ENCODE measurements around the gene PCGF3. TPM values are rescaled to one million over a fixed set of nuclear protein-coding genes. Genes with fewer than 3 reads are reported as not detected.

PCGF3 gene
- total RNA-seq, 3 donors from 2014 or later, result 45.5 to 66.9 (median 56.7) TPM

- intact Hi-C loops (cut with DNase I, micrococcal nuclease), result no loop called here
- no peaks in the 10 kb centered on the region for H3K4me1 ChIP-seq (ENCODE audit: low read depth)
- no peak for ATAC-seq
- peak in 1 of 3 donors; percentile 44 for DNase-seq
- TF ChIP-seq CTCF (IDR thresholded peaks at IDR 0.05), result no peak
- no peaks in the 10 kb centered on the region for H3K9me3 ChIP-seq
- no peaks in the 10 kb centered on the region for H3K36me3 ChIP-seq (ENCODE audit: low read depth)
- no peak overlapping the region for H3K4me3 ChIP-seq
Measured at GRCh38 chr4:763191-763810, 57.7 kb downstream of the PCGF3 start.

- no peaks in the 10 kb centered on the region for H3K36me3 ChIP-seq (ENCODE audit: low read depth)
- no peak overlapping the region for H3K4me3 ChIP-seq
- no peaks in the 10 kb centered on the region for H3K9me3 ChIP-seq
- ATAC-seq, result no peak
- peak in 1 of 3 donors; percentile 48 for DNase-seq
- intact Hi-C loops (cut with DNase I, micrococcal nuclease), result no loop called here
- TF ChIP-seq CTCF (IDR thresholded peaks at IDR 0.05), result no peak
- H3K4me1 ChIP-seq (ENCODE audit: low read depth), result no peaks in the 10 kb centered on the region
Measured at GRCh38 chr4:763922-764321, 58.3 kb downstream of the PCGF3 start.

GRCh38 chr4:764405-765169, 59.0 kb downstream of the PCGF3 start:
- peak; percentile 7 for ATAC-seq
- H3K36me3 ChIP-seq (ENCODE audit: low read depth), result no peaks in the 10 kb centered on the region
- H3K4me1 ChIP-seq (ENCODE audit: low read depth), result no peaks in the 10 kb centered on the region
- no peak for TF ChIP-seq CTCF (IDR thresholded peaks at IDR 0.05)
- no peak overlapping the region for H3K4me3 ChIP-seq
- DNase-seq, result peak in 1 of 3 donors; percentile 38
- intact Hi-C loops (cut with DNase I, micrococcal nuclease), result no loop called here
- no peaks in the 10 kb centered on the region for H3K9me3 ChIP-seq

- intact Hi-C loops (cut with DNase I, micrococcal nuclease), result no loop called here
Measured at GRCh38 chr4:766152-766515, 60.5 kb downstream of the PCGF3 start.

GRCh38 chr4:766559-767283, 61.1 kb downstream of the PCGF3 start:
- TF ChIP-seq CTCF (IDR thresholded peaks at IDR 0.05), result no peak
- H3K9me3 ChIP-seq, result no peaks in the 10 kb centered on the region
- H3K4me1 ChIP-seq (ENCODE audit: low read depth), result no peaks in the 10 kb centered on the region
- intact Hi-C loops (cut with DNase I, micrococcal nuclease), result no loop called here
- no peak overlapping the region for H3K4me3 ChIP-seq
- DNase-seq (peak in 1 of 3 donors; percentile 46), ATAC-seq (no peak)
- no peaks in the 10 kb centered on the region for H3K36me3 ChIP-seq (ENCODE audit: low read depth)

More at GRCh38 chr4:766152-766515, 60.5 kb downstream of the PCGF3 start:
- no peak for TF ChIP-seq CTCF (IDR thresholded peaks at IDR 0.05)
- Histone ChIP-seq H3K4me1 (ENCODE audit: low read depth) (no peaks in the 10 kb centered on the region), H3K36me3 (ENCODE audit: low read depth) (no peaks in the 10 kb centered on the region), H3K9me3 (no peaks in the 10 kb centered on the region), H3K4me3 (no peak overlapping the region)
- DNase-seq (no peak), ATAC-seq (peak; percentile 7)
